ENCODE results near the gene MIS18A.

The MIS18A gene

GRCh38 chr21:32249511-32250280 lies 29.2 kb downstream of the MIS18A start:
- DNase-seq: no peak

- no peak for DNase-seq
Measured at GRCh38 chr21:32248571-32249461, 30.0 kb downstream of the MIS18A start.

DNA sequence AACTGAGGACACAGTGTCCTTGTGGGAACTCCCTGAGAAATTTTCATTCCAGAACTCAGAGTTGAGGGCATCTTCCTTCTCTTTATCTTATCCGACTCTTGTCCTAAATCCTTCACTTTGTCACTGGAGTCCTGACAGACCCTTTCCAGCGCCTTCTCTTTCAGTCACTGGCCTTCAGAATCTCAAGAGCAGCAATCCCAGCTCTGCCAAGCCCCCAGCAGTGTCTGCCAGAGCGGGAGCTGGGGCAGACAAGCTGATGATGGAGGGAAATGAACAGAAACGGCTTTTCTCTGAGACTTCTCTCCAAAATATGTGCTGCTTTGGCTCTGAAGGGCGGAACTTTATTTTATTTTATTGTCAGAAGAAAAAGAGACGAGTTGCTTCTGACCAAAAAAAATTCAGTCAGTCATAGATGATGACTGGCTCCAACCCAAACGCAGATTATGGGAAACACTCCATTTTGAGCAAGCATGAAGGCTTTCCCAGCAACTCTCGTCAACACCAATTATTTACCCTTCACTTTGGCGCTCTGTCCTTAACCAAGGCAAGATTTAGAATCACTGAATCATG lies 32.2 kb downstream of the MIS18A start:
- DNase-seq: no peak

- DNase-seq: no peak
Measured at GRCh38 chr21:32245971-32246370, 32.9 kb downstream of the MIS18A start.

DNA sequence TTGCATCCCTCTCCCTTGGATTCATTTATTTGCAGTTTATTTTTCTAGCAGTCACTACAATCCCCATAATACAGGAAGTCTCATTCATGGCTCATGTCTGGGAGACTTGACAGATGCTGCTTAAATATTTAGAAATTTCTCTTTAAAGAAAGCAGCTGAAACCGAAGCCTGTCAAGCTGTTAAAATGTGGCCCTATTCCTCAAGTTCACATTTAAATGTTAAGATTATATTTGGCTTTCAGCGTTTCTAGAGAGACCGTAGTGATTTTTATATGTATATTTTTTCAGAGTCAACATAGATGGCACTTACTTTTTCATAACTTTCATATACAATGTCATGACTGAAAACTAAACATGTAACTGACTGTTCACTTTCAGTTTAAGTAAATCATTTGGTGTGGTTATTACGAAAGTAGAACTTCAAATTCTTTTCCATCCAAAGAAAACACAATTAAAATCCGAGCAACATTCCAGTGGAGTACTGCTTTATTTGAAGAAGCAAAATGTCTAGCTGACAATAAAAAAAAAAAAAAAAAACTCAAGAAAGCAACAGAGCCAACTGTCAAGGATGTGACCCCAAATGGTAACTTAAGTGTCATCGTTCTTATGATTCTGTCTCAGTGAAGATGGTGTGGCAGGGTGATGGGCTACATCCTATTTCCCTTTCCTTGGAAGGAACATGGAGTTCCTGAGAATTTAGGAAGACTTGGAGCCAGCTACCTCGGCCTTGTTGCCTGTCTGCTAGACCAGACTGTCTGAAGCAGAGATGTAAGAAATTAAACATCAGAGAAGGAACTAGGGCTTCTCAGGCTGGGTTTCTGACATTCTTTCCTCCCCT lies 37.8 kb downstream of the MIS18A start:
- no peak for DNase-seq

DNA sequence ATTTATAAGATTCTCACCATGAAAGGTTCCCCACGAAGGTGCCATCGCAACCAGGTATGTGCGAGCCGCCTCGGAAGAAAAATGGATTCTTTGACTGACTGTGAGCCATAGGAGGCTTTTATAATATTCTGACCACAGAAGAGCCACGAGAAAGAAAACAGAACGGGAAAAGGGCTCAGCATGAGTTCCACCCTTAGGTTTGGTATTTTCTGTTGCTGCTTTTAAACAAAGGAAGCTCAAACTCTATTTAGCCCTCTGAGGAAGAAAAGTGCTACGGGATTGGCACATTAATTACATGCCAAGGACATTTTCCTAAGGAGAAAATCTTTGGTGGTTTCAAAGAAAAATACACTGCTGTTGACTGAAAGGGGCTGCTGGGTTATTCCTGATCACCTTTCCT lies 39.3 kb downstream of the MIS18A start:
- DNase-seq: no peak

- no peak for DNase-seq
Measured at GRCh38 chr21:32238063-32238462, 40.8 kb downstream of the MIS18A start.

DNA sequence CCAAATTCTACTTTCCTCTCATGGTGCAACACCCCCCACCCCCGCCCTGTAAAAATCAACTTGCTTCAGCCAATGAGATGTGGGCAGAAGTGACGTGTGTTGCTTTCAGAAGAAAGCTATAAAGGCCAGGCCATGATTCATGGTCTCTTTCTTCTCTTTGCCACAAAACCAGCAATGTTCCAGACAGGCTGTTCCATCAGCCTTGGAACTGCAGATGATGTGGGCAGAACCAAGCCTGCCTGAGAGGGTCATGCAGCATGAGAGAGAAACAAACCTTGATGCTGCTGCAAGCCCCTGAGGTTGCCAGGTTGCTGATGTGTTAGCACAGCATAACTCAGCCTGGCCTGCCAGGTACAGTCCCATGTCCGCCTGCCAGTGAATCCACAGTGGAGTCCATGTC lies 41.8 kb downstream of the MIS18A start:
- DNase-seq: no peak

- no peak for DNase-seq
Measured at GRCh38 chr21:32233722-32234301, 45.0 kb downstream of the MIS18A start.

GRCh38 chr21:32233055-32233546 lies 45.7 kb downstream of the MIS18A start:
- DNase-seq: no peak

- DNase-seq: no peak
Measured at GRCh38 chr21:32226444-32226843, 52.4 kb downstream of the MIS18A start.

All from EL (cell line).